K562 (cell line): ENCODE measurements around the gene DEPDC4. TPM values are rescaled to one million over a fixed set of nuclear protein-coding genes. Genes with fewer than 3 reads are reported as not detected.
A peak's percentile ranks its signal among the peaks of the same experiment; 100 is the strongest.

Source experiments
- E2F3 ChIP-seq: fragments of 250-450 bp; sonication (Bioruptor Pico); IDR thresholded peaks from 2 replicates; pipeline ENCODE4 v1.4.0; 2020; ENCODE audit warnings: mild to moderate bottlenecking
- EP400 ChIP-seq: fragments of 450-650 bp; IDR thresholded peaks from 2 replicates; pipeline ENCODE4 v1.6.1; 2017; ENCODE audit warnings: antibody characterized with exemption, mild to moderate bottlenecking, moderate library complexity
- FIP1L1 ChIP-seq: fragments of 200-400 bp; formaldehyde crosslinking; IDR thresholded peaks from 2 replicates; pipeline ENCODE4 v1.6.1; 2018; ENCODE audit warnings: mild to moderate bottlenecking, low read depth, low read length; ENCODE audit not compliant: poor library complexity, severe bottlenecking
- KAT8 ChIP-seq: fragments of 450-650 bp; IDR thresholded peaks from 2 replicates; pipeline ENCODE4 v1.6.1; 2016; ENCODE audit warnings: low read depth, mild to moderate bottlenecking
- MAFF ChIP-seq: IDR thresholded peaks from 2 replicates; pipeline ENCODE4 v1.6.1; 2012; ENCODE audit warnings: low read length, improper control_type of control experiment
- NFE2L1 ChIP-seq: fragments of 450-650 bp; IDR thresholded peaks from 2 replicates; pipeline ENCODE4 v1.6.1; 2016; ENCODE audit warnings: missing genetic modification characterization, low read depth, mild to moderate bottlenecking, missing compliant biosample characterization, moderate library complexity, borderline replicate concordance
- NFRKB ChIP-seq: fragments of 450-650 bp; IDR thresholded peaks from 2 replicates; pipeline ENCODE4 v1.6.1; 2016; ENCODE audit warnings: low read depth
- RBBP5 ChIP-seq: fragments of 200-600 bp; sonication (generic); IDR thresholded peaks from 2 replicates; pipeline ENCODE4 v1.6.1; 2012; ENCODE audit warnings: borderline replicate concordance, mild to moderate bottlenecking, low read length, control low read depth, inconsistent platforms; ENCODE audit not compliant: insufficient read depth, poor library complexity, severe bottlenecking
- SMAD4 ChIP-seq: fragments of 250-450 bp; sonication (Bioruptor Pico); conservative IDR thresholded peaks from 2 replicates; pipeline ENCODE4 v1.8.0; 2021; ENCODE audit warnings: inconsistent platforms, mild to moderate bottlenecking, moderate library complexity
- TAF1 ChIP-seq: IDR thresholded peaks from 2 replicates; pipeline ENCODE4 v1.6.1; 2011; ENCODE audit warnings: mild to moderate bottlenecking, low read length, moderate library complexity; ENCODE audit not compliant: insufficient read depth, control insufficient read depth, severe bottlenecking; ENCODE audit errors: extremely low read depth
- YY1 ChIP-seq, 3 experiments: IDR thresholded peaks; 2 replicates each; pipeline ENCODE4 v1.6.1; 2011; ENCODE audit warnings: low read length in 2 of 3, mild to moderate bottlenecking in 2 of 3, moderate library complexity in 2 of 3, borderline replicate concordance in 1 of 3, control low read depth in 1 of 3, low read depth in 1 of 3; ENCODE audit not compliant: insufficient read depth in 3 of 3, insufficient replicate concordance in 2 of 3, control insufficient read depth in 1 of 3, insufficient read length in 1 of 3; ENCODE audit errors: extremely low read depth in 1 of 3
- ZBTB2 ChIP-seq: fragments of 450-650 bp; IDR thresholded peaks from 2 replicates; pipeline ENCODE4 v1.6.1; 2016; ENCODE audit warnings: antibody characterized with exemption
- ZNF23 ChIP-seq: fragments of 250-450 bp; sonication (Bioruptor Pico); IDR thresholded peaks from 2 replicates; pipeline ENCODE4 v1.4.0; 2020; ENCODE audit warnings: mild to moderate bottlenecking
- ZNF384 ChIP-seq: IDR thresholded peaks from 2 replicates; pipeline ENCODE4 v1.6.1; 2012; ENCODE audit warnings: low read depth, low read length, improper control_type of control experiment
- polyA plus RNA-seq, 8 experiments: library from polyadenylated mRNA; depleted of rRNA in 4 of 8; stranded (reverse) in 5 of 8; unstranded in 3 of 8; fragments of >200 nt; fragmentation: Nextera tagmentation in 2 of 8; fragmentation: Illumina TruSeq in 1 of 8; extraction: Ambion mirVana in 2 of 8; extraction: Trizol in 1 of 8; gene quantifications; 2 replicates each; pipeline versions ENCODE4 v1.2.1 to v1.2.3, GENCODE V29; 2011 to 2014; ENCODE audit warnings: inconsistent platforms in 1 of 8, missing spikeins in 1 of 8
- total RNA-seq, 7 experiments: library from RNA; depleted of rRNA in 6 of 7; stranded (reverse); fragments of >200 nt in 6 of 7; fragmentation: Illumina TruSeq in 2 of 7; extraction: Trizol in 2 of 7; gene quantifications; 2 replicates each; pipeline versions ENCODE4 v1.2.1 to v1.2.3, GENCODE V29; 2011 to 2021; ENCODE audit warnings: low replicate concordance in 1 of 7
- TF ChIP-seq, protein P1 (sequence below), 2 experiments: fragments of 450-650 bp in 1 of 2; IDR thresholded peaks; 2 replicates each; pipeline ENCODE4 v1.6.1; 2011 to 2017; ENCODE audit warnings: low read depth in 2 of 2, antibody characterized with exemption in 1 of 2, borderline replicate concordance in 1 of 2, low read length in 1 of 2, mild to moderate bottlenecking in 1 of 2, mixed read lengths in 1 of 2; ENCODE audit not compliant: control insufficient read depth in 1 of 2

DEPDC4 gene
- total and polyA plus RNA-seq, 9 of the 15 experiments (the other 6 are each of a cell fraction or from before 2014, with no cell fraction given): 3.6 to 13.2 (median 7.4) TPM

DNA sequence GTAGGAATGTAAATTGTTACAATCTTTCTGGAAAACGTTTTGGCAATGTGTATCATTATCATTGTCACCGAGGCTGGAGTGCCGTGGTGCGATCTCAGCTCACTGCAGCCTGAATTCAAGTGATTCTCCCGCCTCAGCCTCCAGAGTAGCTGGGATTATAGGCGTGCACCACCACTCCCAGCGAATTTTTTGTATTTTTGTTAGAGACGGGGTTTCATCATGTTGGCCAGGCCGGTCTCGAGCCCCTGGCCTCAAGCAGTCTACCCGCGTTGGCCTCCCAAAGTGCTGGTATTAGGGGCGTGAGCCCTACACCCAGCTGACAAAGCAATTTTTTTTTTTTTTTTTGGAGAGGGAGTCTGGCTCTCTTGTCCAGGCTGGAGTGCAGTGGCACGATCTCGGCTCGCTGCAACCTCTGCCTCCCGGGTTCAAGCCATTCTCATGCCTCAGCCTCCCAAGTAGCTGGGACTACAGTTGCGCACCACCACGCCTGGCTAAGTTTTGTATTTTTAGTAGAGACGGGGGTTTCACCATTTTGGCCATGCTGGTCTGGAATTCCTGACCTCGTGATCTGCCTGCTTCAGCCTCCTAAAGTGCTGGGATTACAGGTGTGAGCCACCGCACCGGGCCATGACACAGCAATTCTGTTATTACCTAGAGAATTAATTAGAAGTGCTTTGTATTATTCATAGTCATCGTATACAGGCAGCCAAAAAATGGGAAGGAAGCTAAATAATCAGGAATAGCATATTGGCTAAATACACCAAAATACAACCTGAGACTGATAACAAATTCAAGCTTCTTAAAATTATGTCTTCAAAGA is 65.1 kb downstream of the DEPDC4 start (continued):
- TF ChIP-seq TAF1: peak; percentile 10
- 0 out of 2 replicates have a peak, but pooled peaks have one; percentile 33 for TF ChIP-seq SMAD4 (CRISPR knock-in tag)
- TF ChIP-seq FIP1L1: no peak
- peak; percentile 71 for TF ChIP-seq NFE2L1 (tag)
- no peak for TF ChIP-seq KAT8
- TF ChIP-seq ZNF23 (CRISPR knock-in tag): no peak
- peak; percentile 33; the same call in 1 of the 2 replicates for TF ChIP-seq MAFF
- TF ChIP-seq EP400: no peak; the same call in 1 of the 2 replicates
- TF ChIP-seq NFRKB: 0 out of 2 replicates have a peak, but pooled peaks have one; percentile 14
- peak; percentile 54; the same call in 1 of the 2 replicates for TF ChIP-seq ZNF384
- peak; percentile 7 for TF ChIP-seq RBBP5
- TF ChIP-seq ZBTB2: no peak
- no peak for TF ChIP-seq E2F3 (CRISPR knock-in tag)
- TF ChIP-seq, protein P1, sequence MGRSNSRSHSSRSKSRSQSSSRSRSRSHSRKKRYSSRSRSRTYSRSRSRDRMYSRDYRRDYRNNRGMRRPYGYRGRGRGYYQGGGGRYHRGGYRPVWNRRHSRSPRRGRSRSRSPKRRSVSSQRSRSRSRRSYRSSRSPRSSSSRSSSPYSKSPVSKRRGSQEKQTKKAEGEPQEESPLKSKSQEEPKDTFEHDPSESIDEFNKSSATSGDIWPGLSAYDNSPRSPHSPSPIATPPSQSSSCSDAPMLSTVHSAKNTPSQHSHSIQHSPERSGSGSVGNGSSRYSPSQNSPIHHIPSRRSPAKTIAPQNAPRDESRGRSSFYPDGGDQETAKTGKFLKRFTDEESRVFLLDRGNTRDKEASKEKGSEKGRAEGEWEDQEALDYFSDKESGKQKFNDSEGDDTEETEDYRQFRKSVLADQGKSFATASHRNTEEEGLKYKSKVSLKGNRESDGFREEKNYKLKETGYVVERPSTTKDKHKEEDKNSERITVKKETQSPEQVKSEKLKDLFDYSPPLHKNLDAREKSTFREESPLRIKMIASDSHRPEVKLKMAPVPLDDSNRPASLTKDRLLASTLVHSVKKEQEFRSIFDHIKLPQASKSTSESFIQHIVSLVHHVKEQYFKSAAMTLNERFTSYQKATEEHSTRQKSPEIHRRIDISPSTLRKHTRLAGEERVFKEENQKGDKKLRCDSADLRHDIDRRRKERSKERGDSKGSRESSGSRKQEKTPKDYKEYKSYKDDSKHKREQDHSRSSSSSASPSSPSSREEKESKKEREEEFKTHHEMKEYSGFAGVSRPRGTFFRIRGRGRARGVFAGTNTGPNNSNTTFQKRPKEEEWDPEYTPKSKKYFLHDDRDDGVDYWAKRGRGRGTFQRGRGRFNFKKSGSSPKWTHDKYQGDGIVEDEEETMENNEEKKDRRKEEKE (IDR thresholded peaks at IDR 0.05; ENCODE audit: borderline replicate concordance in 1 of 2, control insufficient read depth in 1 of 2, low read depth in 2 of 2, low read length in 1 of 2): no peak
- no peak for TF ChIP-seq YY1 (IDR thresholded peaks at IDR 0.05; ENCODE audit: borderline replicate concordance in 1 of 3, control insufficient read depth in 1 of 3, extremely low read depth in 1 of 3, insufficient read depth in 3 of 3, insufficient read length in 1 of 3, insufficient replicate concordance in 2 of 3, low read depth in 1 of 3, low read length in 2 of 3)
